Lower leg skin (tissue), 3 donors: ENCODE measurements around the gene UMAD1.

ENCODE experiments used
- CTCF ChIP-seq, 3 donors: fragments of 450-650 bp; IDR thresholded peaks; one replicate each; pipeline ENCODE4 v1.5.1; 2016; ENCODE audit warnings: antibody characterized with exemption in 3 of 3, mild to moderate bottlenecking in 3 of 3, moderate library complexity in 2 of 3
- POLR2A ChIP-seq, 2 donors: fragments of 450-650 bp; IDR thresholded peaks; one replicate each; pipeline ENCODE4 v1.6.1; 2016 to 2017; ENCODE audit warnings: antibody characterized with exemption in 2 of 2, mild to moderate bottlenecking in 1 of 2, moderate library complexity in 1 of 2

- TF ChIP-seq CTCF (IDR thresholded peaks at IDR 0.05): no peak
- no peak for TF ChIP-seq POLR2A (IDR thresholded peaks at IDR 0.05)
These were observed 32.1 kb downstream of the UMAD1 start for GRCh38 chr7:7672545-7673239.
